Activated CD8-positive, alpha-beta memory T cell treated with anti-CD3 and anti-CD28 coated beads for 1 hour (primary cell): Measurements from ENCODE around the gene DPYSL5.

Experiments
- DNase-seq, 2 donors: peaks; one replicate each; pipeline ENCODE4 v3.0.0-alpha.2; 2020; ENCODE audit warnings: low read depth in 1 of 2; ENCODE audit errors: extremely low read depth in 1 of 2

DPYSL5 gene

DNA sequence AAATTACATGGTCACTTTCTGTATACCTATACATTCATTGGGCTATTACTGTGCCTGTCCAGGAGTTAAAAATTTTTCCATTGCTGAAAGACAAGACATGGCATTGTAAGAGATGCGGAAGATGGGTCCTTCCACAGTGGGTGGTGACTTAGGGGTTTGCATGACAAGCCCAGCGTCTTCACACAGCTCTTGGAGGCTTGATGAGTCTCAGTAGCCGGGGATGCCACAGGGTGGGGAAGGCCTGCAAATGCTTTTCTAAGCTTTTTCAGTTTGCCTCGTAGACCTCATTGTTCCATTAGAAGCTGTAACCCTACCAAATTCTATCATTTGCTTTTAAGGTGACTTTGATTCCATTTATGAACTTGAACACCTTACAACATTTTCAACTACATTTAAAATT, 104.4 kb downstream of the DPYSL5 start:
- no peak for DNase-seq

DNA sequence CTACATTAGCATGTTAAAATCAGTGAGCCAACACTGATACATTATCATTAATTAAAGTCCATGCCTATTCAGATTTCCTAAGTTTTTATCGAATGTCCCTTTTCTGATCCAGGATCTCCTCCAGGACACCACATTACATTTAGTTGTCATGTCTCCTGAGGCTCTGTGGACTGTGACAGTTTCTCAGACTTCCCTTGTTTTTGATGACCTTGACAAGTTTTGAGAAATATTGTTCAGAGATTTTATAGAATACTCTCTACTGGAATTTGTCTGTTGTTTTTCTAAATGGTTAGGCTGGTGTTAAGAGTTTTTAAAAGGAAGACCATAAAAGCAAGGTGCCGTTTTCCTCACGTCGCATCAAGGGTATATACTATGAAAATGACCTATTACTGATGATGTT, 106.2 kb downstream of the DPYSL5 start:
- no peak for DNase-seq

DNA sequence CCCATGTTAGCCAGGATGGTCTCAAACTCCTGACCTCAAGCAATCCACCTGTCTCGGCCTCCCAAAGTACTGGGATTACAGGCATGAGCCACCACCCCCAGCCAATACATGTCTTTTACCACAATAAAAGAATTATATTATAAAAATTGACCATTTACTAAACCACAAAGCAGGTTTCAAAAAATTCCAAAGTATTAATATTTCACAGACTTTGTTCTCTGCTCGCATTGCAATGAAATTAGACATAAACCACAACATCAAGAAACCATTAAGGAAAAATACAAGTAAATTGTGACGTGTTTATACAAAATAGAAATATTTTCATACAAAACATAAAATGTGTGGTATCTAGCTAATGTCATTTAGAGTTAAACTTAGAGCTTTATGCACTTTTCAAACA, 109.1 kb downstream of the DPYSL5 start:
- no peak for DNase-seq

DNA sequence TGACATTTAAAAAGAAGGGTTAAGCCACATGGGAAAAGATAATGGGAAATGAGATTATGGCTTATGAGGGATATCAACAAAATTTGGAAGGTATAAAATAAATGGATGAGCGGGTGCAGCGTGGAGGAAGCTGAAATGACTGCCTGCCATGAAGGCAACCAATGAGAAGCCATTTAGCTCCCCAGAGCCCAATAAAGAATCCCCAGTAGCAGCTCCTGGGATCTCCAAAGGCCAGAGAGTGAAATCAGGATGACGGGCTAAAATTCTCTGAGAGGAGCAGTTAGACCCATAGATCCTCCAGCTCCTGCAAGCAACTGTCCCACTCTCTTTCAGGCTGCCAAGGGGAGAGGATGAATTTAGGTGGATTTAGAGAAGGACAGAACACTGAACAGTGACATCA, 109.6 kb downstream of the DPYSL5 start:
- no peak for DNase-seq

DNA sequence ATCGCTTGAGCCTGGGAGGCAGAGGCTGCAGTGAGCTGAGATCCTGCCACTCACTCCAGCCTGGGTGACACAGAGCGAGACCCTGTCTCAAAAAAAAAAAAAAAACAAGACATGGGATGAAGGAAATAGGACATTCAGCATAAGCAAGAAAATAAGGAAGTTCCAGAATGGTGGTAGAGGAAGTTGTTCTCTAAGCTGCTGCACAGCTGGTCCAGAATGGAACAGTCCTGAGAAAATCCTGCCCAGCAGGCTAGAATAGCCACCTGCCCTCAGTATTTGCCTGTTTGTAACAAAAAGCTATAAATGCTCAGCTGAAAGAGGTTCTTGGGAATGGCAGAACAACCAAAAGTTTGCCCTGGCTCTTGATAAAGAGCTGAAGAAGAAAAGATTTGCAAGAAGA, 111.4 kb downstream of the DPYSL5 start:
- no peak for DNase-seq

DNA sequence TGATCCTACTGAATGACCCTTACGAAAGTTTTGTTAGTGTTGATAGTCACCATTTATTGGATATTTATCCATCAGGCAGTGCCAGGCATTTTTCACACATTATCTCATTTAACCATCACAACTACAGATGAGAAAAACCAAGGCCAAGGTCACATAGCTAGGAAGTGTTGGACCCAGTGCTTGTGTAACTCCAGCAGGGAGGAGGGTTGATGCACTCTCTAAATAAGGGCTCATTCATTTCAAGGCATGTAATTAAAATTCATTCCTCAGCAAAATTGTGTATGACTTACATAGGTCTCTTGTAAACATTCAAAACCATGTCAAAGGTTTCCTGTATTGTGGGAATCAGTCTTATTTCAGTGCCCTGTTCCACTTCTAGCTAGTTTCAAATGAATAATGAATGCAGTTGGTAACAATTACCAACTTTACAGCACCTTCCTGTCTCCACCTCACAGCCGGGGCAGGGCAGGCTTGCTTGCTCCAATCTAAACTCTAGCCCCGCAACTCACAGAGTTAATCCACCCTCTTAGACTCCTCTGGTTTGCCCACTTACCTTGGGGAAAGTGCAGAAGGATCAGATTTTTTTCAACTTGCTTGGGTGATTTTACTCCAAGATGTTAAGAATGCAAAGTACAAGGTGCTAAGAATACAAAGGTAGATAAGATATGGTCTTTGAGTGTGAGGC, 116.7 kb downstream of the DPYSL5 start:
- DNase-seq, result no peak

DNA sequence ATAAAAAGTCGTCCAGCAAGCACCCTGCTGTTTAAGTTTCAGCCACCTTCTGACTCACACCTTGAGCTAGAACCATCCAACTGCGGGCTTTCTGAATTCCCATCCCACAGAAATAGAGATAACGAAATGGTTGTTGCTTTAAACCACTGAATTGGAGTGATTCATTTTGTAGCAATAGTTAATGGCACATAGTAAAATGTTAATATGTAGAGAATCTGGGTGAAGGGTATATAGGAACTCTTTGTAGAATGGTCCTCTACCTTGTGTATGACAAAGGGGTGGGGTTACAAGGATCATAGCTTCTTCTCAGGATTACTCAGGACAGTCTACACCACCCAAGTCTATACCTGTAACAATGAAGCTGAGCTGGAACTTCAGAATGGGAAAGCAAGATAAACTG, 120.1 kb downstream of the DPYSL5 start:
- DNase-seq, result no peak

DNA sequence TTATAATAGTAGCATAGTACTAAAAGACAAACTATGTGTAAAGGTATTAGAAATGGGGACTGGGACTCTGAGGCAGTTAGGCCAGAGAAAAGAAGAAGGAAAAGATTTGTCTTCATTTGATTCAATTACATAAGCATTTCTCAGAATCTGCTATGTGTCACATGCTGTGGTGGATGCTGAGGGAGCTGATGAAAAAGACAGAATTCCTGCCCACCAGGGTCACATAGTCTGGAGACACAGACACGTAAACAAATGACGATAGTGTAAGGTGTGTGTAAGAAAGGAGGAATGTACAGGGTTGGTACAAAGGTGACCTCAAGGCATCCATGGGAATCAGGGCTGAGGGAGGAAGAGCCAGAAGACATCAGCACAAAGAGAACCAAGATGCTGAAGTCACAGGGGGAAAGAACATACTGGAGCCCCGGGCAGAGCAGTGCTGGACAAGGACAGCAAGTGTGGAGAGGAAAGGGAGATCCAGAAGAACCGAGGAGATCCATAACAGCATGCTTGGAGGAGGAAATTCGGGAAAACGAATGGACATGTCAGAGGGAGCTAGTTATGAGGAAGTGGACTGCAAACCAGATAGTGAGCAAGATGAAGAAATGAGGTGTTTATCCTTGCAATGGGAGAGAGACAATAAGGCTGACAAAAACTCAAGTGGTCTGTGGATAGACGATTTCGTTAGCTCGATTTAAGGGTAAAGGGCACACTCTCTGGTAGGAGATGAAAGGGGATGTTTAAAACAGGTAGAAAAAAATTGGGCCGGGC, 121.3 kb downstream of the DPYSL5 start:
- no peak for DNase-seq

DNA sequence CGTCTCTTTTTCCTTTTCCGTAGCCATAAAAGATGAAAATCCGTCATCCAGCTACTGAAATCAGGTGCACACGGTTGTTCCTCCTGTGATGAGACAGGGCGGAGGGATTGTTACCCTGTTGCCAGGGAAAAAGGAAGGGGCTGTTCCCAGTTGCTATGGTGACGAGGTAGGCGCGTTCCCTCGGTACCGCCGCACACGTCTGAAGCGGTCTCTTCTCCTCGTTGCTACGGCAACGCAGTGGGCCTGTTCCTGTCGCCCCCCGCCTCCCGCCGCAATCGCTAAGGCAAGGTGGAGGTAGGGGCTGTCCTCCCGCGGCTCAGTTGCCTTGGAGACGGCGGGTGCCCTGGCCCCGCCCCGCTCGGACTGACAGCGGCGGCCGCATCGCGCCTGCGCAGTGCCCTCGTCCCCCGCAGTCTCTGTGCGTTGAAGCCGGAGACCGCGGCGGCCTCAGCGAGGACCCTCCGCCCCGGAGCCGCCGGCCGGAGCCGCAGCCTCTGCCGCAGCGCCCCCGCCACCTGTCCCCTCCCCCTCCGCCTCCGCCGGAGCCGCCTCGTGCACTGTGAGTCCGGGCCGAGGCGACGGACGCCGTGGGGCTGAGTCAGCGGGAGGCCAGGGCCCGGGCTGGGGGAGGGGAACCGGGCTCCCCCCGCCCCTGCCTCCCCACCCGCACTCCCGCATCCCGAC, 122.5 kb downstream of the DPYSL5 start, which contains the start of gene MAPRE3:
MAPRE3 (plus strand) TSS at position 394 of the 684 bp plus-strand sequence. CDS start 51,582 bp downstream, outside the sequence.
- peak; percentile 69 to 80 for DNase-seq

DNA sequence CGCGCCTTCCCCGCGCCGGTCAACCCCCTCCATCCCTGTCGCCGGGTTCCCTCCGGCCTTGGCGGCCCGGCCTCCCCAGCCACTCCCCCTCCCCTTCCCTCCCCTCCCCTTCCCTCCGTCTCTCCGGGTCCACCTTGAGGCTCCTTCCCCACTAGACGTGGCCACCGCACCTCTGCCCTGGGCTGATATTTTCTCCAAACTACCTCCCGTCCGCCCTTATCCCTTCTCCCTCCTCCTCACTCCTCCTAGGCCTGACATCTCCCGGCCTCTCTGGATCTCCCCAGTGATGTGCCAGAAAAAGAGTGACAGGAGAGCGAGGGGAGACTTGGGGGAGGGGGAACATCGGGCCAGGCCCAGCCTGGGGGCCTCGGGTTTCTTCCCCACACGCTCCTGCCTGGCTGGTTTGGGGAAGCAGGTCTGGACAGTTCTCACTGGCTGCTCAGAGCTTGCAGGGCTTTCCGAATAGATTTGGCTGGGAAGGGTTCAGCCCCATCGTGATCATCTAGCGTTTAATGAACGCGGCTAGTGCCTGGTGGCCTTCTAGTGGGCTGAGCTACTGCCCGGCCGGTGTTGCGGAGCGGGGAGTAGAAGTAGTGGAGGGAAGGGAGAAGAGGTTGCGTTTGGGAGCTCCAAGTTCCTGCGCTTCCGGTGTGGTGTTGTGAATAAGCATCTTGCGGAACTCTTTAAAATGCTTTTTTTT, 123.1 kb downstream of the DPYSL5 start:
- DNase-seq, result no peak

DNA sequence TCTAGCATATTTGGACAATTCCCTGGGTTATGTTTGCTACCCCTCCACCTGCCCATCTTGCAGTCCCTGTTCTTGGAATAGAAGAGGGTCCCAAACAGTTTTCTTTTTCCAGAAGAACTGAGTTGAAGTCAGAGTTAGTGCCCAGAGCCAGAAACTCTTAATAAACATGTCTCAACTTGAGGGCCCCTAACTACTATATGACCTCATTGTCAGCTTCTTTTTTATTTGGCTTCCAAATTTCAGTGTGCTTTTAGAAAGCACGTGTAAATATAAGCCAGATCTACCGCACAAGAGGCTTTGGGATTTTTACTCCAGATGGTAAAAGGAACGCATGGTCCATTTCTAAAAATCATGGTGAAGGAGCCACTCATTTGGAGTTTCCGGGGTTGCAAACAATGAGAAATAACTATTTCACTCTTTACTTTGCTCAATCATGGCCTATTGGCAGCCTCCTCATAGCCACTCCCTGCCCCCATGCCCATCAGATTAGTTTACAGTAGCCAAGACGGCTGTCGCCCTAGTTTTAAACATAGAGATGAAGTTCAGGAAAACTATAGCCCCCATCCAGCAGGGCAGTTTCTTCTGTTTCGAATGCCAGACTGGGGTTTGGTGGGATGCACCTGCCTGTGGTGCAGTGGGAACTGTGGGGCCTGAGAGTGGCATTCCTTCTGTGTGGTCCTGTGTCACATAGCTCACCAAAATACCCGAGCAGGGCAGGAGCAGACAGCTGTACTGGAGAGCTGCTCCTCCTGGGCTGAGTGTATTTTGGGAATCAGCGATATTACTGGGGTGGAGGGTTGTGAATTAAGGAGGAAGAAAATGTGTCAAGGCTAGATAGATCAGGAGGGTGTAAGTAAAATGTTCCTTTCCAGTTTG, 124.2 kb downstream of the DPYSL5 start:
- DNase-seq, result no peak

DNA sequence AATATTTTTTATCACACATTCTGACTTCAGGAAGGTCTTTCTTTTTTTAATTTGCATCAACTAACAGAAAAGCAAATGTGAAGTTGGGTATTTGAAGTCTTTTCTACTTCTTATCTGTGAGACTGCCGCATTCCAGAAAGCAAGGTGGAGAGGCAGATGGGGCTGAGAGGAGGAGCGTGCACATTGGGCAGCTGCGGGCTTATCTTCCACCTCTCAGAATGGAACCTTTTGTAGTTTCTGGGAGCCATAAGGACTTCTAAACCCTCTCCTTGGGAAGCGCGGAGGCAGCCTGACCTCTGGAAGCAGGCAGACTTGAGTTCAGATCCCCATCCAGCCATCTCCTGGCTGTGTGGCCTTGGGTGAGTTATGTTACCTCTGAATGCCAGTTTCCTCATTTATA, 126.4 kb downstream of the DPYSL5 start:
- DNase-seq, result no peak

DNA sequence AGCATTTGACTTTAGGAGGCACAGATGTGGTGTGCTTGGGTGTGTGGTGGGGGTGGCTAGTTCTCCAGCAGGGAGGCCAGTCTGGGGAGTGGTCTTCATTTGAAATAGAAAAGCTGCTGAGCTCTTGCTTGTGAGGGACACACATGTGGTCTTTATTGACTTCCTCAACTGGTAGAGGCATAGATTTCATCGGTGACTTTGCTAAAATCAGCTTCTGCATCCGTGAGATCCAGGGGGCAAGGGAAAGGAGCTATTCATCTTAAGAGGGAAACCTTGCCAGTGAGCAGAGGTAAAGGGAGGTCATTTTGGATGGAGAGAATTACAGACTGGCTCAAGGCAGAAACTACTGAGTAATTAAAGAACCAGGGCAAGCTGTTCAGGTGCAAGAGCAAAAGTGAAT, 127.2 kb downstream of the DPYSL5 start:
- no peak for DNase-seq

DNA sequence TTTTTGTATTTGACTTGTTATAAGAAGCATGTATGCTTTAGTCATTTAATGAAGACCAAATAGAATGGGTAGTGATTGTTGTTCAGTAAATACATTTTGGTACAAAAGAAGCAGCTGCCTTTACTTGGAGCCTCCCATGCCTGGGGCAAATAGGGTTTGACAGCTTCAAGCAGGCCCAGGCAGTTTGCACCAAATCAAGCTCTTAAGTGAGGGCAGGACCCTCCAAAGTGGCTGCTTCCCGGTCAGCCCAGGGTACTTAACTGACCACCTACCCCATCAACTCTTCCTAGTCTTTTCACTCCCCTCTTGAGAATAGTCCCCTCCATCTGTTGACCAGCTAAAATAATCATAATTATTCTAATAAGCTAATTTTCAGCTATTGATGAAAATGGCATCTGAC, 127.7 kb downstream of the DPYSL5 start:
- no peak for DNase-seq

DNA sequence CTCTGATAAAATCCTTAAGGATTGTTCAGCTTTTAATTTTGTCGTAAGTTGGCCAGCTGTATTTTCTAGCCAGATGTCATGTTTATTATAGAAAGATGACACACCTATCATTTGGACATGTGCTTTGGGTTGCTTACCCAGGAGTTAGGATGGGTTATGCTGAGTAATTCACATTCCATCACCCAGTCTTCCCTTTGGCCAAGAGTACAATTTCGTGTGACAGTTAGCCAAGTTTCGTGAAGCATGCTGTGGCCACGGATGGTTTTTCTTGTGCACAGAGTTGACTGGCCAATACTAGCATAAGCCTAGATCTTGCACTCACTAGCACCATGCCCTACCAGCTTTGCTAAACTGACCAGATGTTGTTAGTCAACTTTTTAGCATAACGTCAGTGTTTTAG, 128.3 kb downstream of the DPYSL5 start:
- DNase-seq, result no peak

DNA sequence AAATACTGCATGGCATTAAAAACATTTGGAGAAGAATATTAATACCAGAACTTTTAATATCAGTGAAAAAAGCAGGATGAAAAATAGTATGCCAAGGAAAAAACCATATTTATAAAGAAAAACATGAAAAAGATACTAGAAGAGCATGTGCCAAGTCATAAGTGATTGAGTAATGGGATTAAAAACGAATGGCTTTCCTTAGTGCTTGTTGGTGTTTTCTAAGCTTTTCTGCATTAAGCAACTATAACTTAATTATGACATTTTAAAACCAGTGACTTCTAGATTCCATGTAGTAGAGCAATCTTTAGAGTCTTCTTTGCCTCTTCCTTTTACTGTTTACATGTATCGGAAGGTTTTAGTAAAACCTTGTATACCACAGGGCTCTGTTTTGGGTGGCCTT, 129.1 kb downstream of the DPYSL5 start:
- DNase-seq, result no peak

DNA sequence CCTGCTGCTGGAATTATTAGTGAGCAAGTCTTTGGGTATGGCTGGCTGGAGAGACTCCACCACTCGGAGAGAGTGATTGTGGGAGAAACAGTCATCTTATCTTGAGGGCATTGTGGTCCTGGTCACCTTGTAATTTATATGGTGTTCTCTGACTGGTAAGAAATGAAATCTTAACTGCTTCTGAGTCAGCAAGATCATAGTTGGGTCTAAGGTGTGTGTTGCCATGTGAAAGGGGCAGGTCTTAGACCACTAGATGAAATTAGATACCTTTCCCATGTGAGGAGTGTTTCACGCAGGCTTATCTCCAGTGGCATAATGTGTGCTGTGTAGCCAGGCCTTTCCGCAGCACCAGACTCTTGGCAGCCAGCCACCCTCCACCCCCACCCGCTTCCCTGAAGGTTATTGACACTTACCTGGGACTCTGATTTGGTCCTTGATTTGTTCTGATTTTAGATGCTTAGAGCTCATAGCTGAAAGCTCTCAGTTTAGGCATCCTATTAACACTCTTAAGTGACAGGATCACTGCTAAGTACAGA, 130.2 kb downstream of the DPYSL5 start:
- no peak for DNase-seq

DNA sequence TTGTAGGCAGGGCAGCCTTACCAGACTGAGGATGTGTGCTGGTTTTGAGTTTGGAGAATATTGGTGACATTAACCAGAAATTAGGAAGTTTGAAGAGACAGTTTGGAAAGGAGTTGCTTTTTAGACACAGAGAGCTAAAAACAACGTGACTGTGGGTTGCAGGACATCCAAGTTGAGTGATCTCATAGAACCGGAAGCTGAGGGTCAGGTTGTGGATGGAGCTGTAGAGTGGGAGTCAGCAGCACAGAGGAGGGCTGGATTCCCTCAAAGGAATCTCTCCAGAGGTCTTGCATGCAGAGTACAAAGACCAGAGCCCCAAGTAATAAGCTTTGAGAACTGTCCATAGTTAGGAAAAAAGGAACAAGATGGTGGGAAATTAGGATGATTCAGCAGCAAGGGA, 131.8 kb downstream of the DPYSL5 start:
- DNase-seq, result no peak

DNA sequence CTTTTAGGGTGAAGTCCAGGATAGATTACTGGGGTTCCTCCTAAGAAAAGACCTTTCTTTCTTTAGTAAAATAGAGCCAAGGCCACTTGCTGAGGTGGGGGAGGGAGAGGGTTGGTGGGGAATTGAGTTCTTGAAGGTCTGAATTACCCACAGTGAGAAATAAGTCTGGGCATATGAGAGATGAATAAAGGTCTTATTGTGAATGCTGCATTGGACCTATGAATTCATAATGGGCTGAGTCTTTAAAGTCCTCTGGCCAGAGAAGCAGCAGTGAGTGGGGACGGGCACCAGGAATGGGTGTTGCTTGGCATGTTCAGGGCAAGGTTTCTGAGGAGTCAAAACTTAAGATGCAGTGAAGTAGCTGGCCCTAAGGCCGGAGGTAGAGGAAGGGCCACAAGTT, 133.0 kb downstream of the DPYSL5 start:
- no peak for DNase-seq

DNA sequence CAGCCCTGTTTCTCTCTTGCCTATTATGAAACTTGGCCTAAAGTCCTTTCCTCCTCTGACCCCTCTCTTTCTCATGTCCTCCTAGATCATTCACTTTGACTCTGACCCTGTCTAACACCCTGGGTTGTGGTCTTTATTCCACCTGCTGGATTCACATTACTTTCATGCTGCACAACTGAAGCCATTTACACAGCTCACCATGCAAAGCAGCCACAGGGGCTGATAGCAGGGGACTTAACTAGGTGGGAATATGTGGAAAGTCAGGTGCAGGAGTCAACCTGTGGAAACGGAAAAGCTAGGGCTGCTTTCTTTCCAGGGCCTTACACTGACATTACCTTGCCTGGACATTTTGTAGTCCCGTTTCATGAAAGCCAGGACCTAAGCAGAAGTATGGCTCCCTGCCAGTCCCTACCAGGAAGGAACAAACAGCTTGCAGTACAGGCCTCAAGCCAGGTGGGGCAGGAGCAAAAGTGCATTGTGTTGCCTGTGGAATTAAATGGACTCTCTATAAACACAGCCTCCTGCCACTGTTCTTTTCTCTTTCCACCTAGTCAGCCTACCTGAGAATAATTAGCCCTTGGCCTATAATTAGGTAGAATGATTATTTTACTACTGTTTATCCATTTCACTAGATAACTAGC, 134.3 kb downstream of the DPYSL5 start:
- DNase-seq, result no peak
